SH-SY5Y (cell line): ENCODE data around the gene HIVEP3.

ENCODE experiments used
- GATA2 ChIP-seq: IDR thresholded peaks from 2 replicates; pipeline ENCODE4 v1.6.1; 2011; ENCODE audit warnings: mild to moderate bottlenecking, low read depth, low read length
- GATA3 ChIP-seq: IDR thresholded peaks from 2 replicates; pipeline ENCODE4 v1.6.1; 2011; ENCODE audit warnings: low read depth, mild to moderate bottlenecking, low read length, moderate library complexity

DNA sequence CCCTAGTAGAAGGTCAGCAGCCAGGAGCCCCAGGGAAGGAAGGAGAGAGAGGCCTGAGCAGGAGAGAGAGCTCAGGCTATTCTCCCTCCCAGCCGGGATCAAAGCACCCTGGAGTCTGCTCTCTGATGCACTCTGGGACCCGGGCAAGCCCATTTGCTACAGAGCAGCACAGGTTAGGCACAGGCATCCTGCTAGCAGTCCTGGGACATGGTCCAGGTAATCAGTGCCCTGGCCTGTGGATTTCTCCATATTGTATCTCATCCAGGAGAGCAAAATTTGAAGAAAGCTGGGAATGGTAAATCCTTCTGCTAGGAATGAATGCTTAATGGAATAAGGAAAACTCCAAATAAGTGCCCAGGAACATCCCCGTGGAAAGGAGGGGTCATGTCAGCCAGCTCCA is 130.3 kb downstream of the HIVEP3 start:
- TF ChIP-seq GATA3 = no peak
- TF ChIP-seq GATA2 = no peak
